GM18870 (cell line): ENCODE measurements around the gene MICAL3.

Experiments
- ATAC-seq: cut with Tn5 transposase; IDR thresholded peaks from one replicate; pipeline ENCODE4 v1.9.1; 2021; ENCODE audit warnings: moderate library complexity; ENCODE audit not compliant: unreplicated experiment

The MICAL3 gene

DNA sequence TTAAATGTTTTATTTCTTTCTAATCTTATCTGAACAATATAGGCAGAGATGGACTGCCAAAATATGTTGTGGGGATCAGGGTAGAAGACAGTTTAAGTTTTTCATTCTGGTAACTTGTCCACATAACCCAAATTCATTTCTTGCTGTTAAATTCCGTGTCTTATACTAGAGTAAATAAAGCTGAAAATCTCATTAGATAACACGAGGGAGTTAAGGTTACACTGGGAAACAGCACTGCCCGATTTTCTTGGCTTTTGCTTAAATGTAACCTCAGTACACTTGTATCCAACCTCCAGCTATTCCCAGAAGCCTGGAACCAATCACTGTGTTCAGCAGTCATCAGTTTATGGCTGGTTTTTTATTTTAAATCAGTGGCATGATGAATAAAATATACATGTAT lies 48.2 kb downstream of the MICAL3 start:
- no peak for ATAC-seq

DNA sequence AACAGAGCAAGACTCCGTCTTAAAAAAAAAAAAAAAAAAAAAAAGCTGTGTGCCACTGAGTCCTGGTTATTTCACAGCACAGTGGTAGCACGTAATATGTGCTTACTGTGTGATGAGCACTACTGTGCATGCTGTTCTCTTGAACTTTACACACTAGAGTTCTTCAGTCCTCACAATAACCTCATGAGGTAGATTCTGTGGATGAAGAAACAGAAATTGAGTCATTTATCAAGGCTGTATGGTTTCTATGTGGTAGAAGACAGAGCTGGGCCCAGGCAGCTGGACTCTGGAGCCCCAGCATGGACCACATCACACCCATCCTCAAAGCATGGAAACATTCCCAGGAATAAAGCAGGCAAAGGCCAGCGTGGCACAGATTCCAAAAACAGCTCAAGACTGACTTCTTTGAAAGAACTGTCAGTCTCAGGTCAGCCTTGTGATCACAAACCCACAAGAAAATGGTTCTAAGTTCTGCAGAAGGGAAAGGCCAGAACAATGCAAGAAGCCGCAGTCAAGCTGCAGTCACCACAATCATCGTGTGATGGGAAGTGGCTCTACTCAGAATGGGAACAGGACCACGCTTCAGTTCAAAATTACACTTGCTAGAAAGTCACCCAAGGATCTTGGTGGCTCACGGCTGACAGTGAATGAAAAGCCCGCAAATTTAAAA lies 49.5 kb downstream of the MICAL3 start:
- no peak for ATAC-seq

DNA sequence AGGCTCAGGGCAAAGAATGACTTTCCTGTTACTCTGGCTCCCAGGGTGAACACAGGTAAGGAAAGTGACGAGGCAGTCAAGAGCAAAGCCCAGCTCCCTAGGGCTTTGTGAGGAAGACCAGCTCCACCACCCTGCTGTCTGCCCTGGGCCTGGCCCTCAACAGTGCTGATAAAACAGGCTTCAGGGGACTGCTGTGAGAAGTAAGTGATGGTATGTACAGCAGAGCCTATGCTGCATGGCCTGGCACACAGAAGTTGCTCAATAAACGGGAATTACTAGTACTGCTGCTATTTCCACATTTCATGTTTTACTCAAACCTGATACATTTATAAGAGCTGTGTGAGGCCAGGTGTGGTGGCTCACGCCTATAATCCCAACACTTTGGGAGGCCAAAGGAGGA lies 50.3 kb downstream of the MICAL3 start:
- no peak for ATAC-seq

DNA sequence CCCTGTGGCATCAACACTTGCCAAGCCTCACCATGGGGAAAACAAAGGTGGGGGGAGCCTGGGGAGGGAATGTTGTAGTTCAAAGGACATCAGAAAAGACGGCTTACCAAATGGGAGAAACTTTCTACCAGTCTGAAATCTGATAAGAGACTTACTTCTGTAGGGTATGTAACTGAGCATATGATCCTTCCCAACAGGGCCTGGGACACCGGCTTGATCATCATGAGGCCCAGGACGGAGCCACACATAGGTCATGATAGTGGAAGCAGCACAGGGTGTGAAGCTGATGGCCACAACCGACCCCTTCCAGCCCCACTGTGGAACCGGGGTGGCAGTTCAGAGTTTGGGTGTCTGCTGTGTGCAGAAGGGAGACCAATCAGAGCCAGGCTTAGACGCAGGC lies 51.1 kb downstream of the MICAL3 start:
- ATAC-seq, result no peak

DNA sequence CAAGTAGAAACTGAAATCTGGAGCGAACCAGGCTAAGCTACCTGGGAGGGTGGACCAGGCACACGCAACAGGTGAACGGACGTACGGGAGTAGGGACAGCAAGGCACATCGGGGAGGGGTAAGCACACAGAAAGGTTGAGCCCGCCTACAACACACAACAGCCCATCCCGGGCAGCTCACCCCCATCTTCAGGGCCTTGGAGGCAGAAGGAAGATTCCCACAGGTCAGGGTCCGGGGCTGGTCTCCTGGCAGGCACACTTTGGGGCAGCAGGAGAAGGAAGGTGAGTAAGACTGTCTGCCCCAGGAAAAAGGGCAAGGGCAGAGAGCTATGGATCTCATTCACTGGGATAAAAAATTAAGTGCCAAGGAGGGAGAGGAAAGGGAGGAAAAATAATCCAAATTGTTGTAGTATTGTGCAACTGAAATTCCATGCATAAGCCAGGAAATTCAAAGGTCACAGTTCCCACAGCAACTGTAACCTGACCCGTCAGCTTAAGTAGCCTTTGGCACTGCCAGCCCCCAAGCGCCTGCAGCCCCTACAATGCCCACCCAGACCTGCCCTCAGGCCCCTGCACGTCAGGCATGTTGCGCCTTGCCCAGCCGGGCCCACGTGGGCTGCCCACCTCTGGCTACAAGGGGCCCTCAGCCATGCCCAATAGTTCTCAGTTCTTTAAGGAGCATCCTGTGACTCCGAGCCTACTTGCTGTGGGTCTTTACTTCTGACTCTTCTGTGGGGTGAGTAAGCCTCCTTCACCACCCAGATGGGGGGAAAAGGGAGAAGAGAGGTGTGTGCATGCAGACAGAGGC lies 51.8 kb downstream of the MICAL3 start:
- no peak for ATAC-seq

DNA sequence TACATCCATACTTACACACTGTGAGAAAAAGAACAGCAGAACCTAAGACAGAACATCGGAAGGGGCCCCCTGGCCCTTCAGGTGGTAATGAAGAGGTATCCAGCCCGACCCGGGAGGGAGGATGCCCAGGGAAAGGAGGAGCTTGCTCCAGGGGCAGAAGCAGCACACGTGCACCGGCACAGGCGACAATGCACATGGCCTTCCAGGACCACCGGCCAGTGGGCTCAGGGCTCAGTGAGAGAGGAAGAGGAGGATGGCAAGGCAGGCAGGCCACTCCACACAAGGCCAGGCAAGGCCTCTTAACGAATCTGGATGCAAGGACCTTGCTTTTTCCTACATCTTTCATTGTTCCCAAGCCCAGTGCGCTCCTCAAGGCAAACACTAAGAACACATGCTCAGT lies 52.6 kb downstream of the MICAL3 start:
- no peak for ATAC-seq

DNA sequence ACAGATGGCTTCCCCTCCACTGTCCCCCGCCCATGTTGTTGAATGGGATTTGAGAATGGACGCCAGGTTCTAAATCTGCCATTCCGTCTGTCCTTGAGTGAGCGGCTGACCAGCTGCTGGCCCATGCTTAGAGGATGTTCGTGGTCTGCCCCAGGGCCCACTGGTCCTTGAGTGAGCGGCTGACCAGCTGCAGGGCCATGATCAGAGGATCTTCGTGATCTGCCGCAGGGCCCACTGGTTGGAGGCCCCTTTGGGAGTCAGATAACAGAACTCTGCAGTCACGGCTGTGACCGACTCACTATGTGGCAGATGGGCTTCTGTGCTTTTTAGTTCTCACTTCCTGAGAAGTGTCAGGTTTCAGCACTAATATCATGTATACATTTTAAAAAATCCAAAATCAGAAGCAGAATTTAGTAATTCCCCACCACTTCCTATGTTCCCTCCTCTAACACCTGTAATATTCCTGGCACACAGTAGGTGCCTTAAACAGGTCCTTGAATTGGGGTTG lies 54.1 kb downstream of the MICAL3 start:
- ATAC-seq, result no peak

DNA sequence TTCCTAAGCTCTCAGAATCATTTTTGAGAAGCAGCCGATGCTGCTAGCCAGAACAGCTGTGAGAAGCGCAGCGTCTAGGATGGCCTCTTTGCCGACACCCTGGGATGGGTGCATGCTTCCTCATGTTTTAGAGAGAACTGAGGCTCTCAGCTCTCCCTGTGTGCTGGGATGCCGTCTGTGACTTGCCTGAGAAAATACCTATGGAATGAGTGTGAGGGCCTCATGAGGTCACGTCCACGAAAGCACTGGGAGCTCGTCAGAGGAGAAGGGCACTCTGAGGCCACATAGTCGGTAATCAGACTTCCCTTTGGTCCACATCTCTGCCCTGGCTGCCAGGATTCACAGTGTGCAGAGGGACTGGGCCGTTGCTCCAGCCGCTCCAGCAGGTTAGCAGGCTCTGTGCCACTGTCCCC lies 54.7 kb downstream of the MICAL3 start:
- ATAC-seq, result no peak

DNA sequence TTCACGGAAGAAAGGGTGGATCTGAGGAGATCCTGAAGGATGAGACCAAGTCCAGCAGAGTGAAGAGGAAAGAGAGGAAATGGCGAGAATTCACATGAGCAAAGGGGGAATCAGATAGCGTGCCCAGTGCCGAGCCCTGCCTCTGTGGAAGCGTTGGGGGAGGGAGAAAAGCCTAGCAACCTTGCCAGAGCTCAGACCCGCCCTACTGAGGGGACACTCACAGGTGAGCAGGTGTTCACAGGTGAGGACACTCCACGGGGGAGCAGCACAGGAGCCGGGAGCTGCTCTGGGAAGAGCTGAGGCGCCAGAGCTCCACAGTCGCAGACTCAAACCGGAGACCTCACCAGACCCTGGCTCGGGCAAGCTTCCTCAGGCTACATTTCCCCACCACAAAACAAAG lies 56.2 kb downstream of the MICAL3 start:
- ATAC-seq, result no peak

DNA sequence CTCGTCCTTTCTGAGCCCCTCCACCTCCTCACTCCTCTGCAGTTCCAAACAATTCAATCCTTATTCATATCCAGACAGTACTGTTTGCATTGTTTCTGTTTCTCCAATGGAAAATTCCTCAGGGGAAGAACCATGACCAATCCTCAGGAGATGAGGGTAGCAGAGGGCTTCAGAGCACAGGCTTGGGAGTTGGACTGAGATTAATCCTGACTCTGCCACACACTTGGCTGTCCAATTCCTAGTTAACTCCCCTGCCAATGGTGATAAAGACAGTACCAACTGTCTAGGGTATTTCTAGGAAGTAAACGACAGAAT lies 58.0 kb downstream of the MICAL3 start:
- no peak for ATAC-seq

DNA sequence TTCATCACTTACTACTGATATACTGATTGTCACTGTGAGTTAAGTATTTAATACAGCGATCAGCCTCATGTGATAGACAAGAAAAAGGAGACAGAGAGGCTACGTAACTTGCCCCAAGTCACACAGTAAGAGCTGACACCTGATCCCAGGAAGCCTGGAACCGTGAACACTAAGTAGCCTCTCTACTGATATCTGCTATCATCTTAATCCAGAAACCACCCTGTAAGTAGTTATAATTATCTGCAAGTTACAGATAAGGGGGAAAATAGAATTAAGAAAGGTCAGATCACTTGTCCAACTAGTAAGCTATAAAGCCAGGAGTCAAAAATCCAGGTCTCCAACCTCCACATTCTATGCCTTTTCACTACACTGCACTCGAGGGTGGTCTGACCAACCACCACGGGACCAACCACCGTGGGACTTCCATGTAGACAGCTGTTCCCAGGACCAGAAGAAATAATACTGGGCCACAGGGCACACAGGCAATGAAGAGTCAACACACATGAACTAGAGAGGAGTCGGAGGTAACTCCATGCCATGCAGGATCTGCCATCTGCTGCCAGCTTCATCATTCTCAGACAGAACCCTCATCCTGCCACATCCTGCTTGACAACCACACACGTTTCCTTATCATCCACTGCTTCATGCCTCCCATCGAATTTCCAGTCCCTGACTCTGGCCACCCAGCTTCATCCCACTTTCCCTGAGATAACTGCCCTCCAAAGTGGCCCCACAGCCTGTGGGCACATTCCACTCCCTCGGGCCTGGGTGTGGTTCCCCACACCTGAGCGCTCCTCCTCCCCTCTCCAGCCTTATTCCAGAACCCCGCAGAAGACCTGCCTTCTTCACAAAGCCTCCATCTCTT lies 58.6 kb downstream of the MICAL3 start:
- ATAC-seq, result no peak

DNA sequence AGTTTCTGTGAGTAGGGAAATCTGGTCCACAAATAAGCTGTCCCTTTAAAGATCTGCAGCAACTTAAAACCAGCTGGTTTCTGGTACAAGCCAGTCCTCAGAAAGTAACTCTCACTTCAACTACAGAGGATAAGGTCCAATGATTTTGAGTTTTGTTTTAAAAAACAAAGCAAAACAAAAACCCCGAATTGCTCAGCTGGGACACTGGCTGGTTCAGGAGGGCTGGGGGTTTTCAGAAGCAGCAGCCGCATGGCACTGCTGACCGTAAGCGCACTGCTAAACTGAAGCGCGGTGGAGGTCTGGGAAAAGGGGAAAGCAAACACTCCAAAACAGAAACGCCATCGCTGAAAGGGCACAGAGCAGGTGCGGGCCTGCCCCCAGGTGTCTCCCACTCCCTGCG lies 59.7 kb downstream of the MICAL3 start:
- ATAC-seq, result peak; percentile 65

DNA sequence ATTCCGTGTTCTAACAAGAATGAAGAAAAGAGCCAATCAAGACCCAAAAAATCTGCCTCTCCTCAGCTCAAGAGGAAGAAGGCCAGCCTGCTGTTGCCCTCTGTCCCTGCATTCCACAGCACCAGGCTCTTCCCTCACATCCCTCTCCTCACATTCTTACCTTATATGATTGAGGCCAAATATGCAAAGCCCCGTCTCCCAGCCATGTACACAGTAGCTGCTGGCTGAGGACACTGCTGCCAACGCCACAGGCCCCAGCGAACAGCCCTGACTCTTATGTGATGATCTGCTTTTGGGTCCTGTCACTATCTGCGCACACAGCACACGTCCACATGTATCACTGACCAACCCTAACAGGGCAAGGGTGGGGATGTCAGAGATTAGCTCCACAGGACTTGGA lies 60.2 kb downstream of the MICAL3 start:
- no peak for ATAC-seq

DNA sequence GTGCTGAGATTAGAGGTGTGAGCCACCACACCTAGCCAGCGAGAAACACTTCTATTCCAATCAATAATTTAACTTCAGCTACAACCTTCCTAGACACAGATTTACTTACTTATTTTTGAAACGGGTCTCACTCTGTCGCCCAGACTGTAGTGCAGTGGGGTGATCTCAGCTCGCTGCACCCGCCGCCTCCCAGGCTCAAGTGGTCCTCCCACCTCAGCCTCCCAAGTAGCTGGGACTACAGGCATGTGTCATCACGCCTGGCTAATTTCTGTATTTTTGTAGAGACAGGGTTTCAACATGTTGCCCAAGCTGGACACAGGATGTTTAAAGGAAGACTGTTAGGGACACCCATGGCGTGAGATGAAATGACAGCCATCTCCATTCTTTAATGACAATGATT lies 61.3 kb downstream of the MICAL3 start:
- ATAC-seq, result no peak

DNA sequence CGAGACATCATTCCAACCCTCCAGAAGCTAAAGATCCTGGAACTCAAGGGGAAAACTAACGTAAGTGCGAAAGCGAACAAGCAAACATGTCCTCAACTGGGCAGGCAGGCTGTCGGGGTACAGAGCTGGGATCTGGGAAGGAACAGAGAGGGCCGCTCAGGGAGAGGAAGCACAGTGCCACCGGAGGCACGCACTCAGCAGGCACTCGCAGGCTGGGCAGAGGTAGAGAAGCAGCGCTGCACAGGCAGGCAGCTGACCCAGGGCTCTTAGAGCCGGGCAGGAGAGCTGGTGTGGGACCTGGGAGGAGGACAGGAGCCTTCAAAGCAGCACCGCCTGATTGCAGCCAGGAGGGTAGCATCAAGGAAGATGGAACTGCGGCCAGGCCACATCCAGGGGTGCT lies 62.2 kb downstream of the MICAL3 start:
- ATAC-seq, result no peak

DNA sequence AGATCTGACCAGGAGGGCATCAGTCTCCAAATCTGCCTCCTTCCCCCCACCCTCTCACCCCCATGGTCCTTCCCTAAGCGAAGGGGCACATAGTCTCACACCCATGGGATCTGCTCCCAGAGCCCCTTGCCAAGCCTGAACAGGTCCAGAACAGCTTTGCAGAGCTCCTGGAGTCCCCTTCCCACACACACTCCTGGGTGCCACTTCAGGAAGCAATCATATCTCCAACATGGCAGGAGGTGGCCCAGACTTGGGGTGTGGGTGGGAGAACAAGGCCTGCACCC lies 63.0 kb downstream of the MICAL3 start:
- no peak for ATAC-seq

DNA sequence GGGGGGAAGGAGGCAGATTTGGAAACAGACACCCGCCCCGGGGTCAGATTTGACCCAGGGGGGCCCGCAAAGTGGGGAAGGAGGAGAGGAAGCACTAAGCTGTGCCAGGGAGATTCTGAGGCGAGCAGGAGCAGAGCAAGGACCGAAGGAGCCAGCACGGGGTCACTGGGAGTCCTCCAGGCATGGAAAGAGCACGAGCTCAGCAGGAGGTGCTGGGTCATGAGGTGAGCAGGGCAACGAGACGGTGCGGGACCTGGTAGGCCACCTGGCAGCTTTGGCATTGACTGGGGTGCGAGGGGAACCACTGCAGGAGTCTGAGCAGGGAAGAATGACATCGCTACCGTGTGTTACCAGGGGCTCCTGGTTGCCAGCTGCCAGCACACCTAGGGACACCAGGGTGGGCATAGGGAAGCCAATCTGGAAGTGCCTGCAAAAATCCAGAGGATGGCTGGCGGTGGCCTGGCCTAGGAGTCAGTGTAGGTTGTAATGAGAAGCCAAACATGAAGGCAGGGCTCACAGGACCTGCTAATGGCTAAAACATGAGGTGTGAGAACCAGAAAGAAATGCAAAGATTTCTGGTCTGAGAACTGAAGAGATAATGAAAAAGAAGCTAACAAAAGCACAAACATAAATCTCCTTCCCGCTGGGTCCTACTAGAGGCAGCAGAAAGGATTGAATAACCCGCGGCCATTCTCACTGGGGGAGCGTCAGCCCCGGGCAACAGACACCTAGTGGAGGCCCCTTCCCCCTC lies 63.5 kb downstream of the MICAL3 start:
- no peak for ATAC-seq

DNA sequence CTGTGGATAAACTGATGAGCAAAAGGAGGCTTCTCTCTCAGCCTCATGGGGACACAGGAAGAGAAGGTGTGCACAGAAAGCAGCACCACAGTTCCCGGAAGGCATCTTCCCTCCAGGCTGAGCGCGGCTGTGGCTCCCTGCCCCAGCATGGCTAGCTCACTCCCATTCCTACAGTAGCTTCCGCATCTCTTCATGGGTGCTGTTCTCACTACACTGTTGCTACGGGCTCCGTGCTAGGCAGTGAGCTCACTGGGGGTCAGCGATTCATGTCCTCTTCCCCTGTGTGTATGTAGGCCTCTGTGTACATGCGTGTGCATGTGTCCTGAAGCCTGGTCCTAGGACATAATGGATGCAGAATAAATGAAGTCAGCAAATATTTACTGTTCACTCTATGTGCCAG lies 64.3 kb downstream of the MICAL3 start:
- ATAC-seq, result no peak

DNA sequence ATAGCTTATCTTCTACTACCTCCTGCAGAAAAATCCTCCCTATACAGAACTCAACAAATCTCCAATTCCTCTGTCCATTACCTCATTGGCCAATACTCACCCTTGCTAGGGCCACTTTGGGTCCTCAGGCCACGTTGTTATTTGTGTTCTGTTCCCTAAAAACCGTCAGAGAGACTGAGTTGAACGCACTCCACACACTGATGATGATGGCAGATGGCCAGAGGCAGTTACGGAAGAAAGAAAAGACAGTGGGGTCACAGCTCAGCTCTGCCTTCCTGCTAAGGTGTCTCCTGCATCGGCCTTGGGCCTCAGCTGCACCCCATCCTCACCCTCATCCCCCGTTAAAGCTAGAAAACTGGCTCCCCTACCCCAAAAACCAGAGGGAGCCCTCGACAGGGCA lies 66.2 kb downstream of the MICAL3 start:
- no peak for ATAC-seq

DNA sequence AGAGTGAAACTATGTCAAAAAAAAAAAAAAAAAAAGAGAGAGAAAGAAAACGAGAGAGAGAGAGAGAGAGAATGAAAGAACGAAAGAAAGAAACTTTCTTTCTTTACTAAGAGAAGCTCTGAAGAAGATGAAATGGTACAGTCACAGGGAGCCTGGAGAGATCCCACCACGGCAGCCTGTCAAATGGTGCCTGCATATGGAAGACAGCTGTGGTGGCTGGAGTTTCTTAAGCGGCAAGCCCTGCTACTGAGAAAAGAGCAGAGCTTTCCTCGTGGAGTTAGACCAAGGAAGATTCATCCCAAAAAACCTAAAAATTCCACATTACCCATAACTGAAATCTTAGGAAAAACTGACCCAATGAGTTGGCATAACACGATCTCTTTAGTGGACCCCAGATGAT lies 66.7 kb downstream of the MICAL3 start:
- ATAC-seq, result no peak

DNA sequence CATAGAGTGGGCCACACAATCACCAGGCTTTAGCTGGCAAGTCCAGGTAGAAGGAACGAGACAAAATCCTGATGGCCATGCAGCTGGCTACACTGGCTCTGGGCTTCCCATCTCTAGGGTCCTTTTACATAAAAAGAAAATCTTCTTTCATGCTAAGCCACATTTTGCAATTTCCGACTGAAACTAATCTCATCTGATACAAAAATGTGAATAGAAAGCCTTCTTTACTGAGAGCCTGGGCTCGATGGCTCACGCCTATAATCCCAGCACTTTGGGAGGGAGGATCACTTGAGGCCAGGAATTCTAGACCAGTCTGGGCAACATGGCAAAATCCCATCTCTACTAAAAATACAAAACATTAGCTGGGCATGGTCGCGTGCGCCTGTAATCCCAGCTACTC lies 67.2 kb downstream of the MICAL3 start:
- ATAC-seq, result no peak
